Colonic mucosa (tissue), 4 donors: ENCODE measurements around the gene PRDM10. TPM values are rescaled to one million over a fixed set of nuclear protein-coding genes. Genes with fewer than 3 reads are reported as not detected.

Experiments
- DNase-seq: peaks from one replicate; pipeline ENCODE4 v3.0.0-alpha.2; 2020
- H3K27ac ChIP-seq: fragments of 200-600 bp; one replicate; pipeline ENCODE4 v1.8.0; 2021
- H3K27me3 ChIP-seq: fragments of 200-600 bp; one replicate; pipeline ENCODE4 v1.8.0; 2021
- H3K36me3 ChIP-seq: fragments of 200-600 bp; one replicate; pipeline ENCODE4 v1.8.0; 2021
- H3K4me1 ChIP-seq: fragments of 200-600 bp; one replicate; pipeline ENCODE4 v1.8.0; 2021; ENCODE audit warnings: mild to moderate bottlenecking
- H3K4me3 ChIP-seq: fragments of 200-600 bp; one replicate; pipeline ENCODE4 v1.8.0; 2021
- H3K9ac ChIP-seq, 2 donors: one replicate each; pipeline ENCODE4 v1.7.0; 2013; ENCODE audit warnings: control low read depth in 2 of 2, low read depth in 2 of 2, low read length in 2 of 2
- H3K9me3 ChIP-seq: fragments of 200-600 bp; one replicate; pipeline ENCODE4 v1.8.0; 2021
- CTCF ChIP-seq: fragments of 200-600 bp; IDR thresholded peaks from one replicate; pipeline ENCODE4 v1.8.0; 2022; ENCODE audit warnings: antibody characterized with exemption, mild to moderate bottlenecking
- intact Hi-C: fragments of 100-400 bp; cut with DNase I; formaldehyde crosslinking; loops from one replicate; pipeline ENCODE4 v1.14.1; 2022
- total RNA-seq, 2 donors: library from RNA; stranded (reverse); fragmentation: NEBNext Ultra II Directional in 1 of 2; extraction: Animal tissue kit (Norgen Biotek cat#: 25700) in 1 of 2; gene quantifications; one replicate each; pipeline ENCODE4 v1.2.1, GENCODE V29; 2021
- donor health status: healthy.
- donor health status: DM: no; HTN: no; CAD: no.
- donor health status: DM: no; HTN: no; CAD: no.

The PRDM10 gene
- total RNA-seq, 2 donors from 2014 or later: 11.0 to 18.3 TPM

- Histone ChIP-seq H3K4me3 (no peak overlapping the region), H3K9me3 (no peaks in the 10 kb centered on the region), H3K27me3 (no peaks in the 10 kb centered on the region), H3K4me1 (no peaks in the 10 kb centered on the region), H3K9ac (no peak overlapping the region), H3K36me3 (no peaks in the 10 kb centered on the region), H3K27ac (no peak overlapping the region)
- intact Hi-C loops: no loop called here
- no peak for TF ChIP-seq CTCF
- no peak for DNase-seq
Measured at GRCh38 chr11:129985823-129986222, 16.8 kb downstream of the PRDM10 start.

- intact Hi-C loops: loop anchor here (5.0 kb wide), 1 partner anchor 38 kb away; no protein-coding TSS in a partner anchor
- H3K9ac ChIP-seq: no peak overlapping the region
- no peak overlapping the region for H3K27ac ChIP-seq
- no peaks in the 10 kb centered on the region for H3K9me3 ChIP-seq
- no peak for TF ChIP-seq CTCF
- H3K4me1 ChIP-seq: no peaks in the 10 kb centered on the region
- no peaks in the 10 kb centered on the region for H3K36me3 ChIP-seq
- DNase-seq: no peak
- H3K4me3 ChIP-seq: no peak overlapping the region
- no peaks in the 10 kb centered on the region for H3K27me3 ChIP-seq
Measured at GRCh38 chr11:129980086-129980485, 22.5 kb downstream of the PRDM10 start.

- Histone ChIP-seq H3K27ac (no peak overlapping the region), H3K9me3 (no peaks in the 10 kb centered on the region), H3K4me3 (no peak overlapping the region), H3K4me1 (no peaks in the 10 kb centered on the region), H3K27me3 (no peaks in the 10 kb centered on the region), H3K36me3 (no peaks in the 10 kb centered on the region), H3K9ac (no peak overlapping the region)
- no peak for DNase-seq
- intact Hi-C loops: no loop called here
- TF ChIP-seq CTCF: no peak
Measured at GRCh38 chr11:129979046-129979605, 23.5 kb downstream of the PRDM10 start.

DNA sequence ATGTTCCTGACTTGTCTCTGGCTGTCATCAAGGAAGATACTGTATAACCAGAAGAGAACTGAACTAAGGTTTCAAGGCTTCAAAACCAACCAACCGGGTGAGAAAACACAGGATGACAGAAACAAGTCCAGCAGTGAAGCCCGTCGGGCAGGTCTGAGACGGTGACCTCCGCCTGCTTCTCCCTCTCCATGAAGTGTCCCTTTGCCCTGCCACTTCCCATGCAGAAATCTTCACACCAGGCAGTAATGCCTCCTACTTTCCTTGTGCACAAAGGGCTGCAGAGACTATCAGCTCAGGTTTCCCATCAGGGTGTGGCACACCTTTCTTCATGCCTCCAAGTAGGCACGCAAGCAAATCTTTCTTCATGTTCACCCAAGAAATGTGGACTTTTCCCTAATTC is 24.2 kb downstream of the PRDM10 start:
- H3K4me3 ChIP-seq: no peak overlapping the region
- DNase-seq: no peak
- H3K36me3 ChIP-seq: no peaks in the 10 kb centered on the region
- no peak overlapping the region for H3K9ac ChIP-seq
- H3K9me3 ChIP-seq: no peaks in the 10 kb centered on the region
- H3K4me1 ChIP-seq: no peaks in the 10 kb centered on the region
- H3K27me3 ChIP-seq: no peaks in the 10 kb centered on the region
- intact Hi-C loops: no loop called here
- TF ChIP-seq CTCF: no peak
- no peak overlapping the region for H3K27ac ChIP-seq

DNA sequence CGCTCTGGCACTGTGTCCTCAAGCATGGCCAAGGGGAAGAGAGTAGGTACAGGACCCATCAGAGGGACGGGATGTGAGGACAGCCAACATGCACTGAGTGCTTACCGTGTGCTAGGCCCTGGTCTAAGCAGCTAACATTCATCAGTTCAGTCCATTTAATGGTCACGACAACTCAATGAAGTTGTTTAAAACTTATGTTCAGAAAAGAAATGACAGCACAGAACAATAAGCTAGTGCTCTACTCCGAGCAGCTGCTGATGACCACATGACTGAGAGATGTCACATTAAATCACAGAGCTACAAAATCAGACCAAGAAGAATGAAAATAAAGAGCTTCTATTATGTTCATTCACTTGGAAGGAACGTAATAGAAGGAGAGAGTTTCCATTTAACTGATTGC is 26.3 kb downstream of the PRDM10 start:
- no peaks in the 10 kb centered on the region for H3K27me3 ChIP-seq
- H3K9me3 ChIP-seq: no peaks in the 10 kb centered on the region
- no peak for TF ChIP-seq CTCF
- no peak overlapping the region for H3K4me3 ChIP-seq
- no peak for DNase-seq
- H3K36me3 ChIP-seq: no peaks in the 10 kb centered on the region
- intact Hi-C loops: no loop called here
- H3K4me1 ChIP-seq: no peaks in the 10 kb centered on the region
- no peak overlapping the region for H3K9ac ChIP-seq
- no peak overlapping the region for H3K27ac ChIP-seq
